MCF 10A (cell line): ENCODE measurements around the gene PHACTR3. TPM values are rescaled to one million over a fixed set of nuclear protein-coding genes. Genes with fewer than 3 reads are reported as not detected.

Experiments used
- BruUV-seq: library from RNA; stranded (reverse); fragments of 400-500 nt; replicated peaks from 2 replicates; lab custom pipeline; 2021; lab: Mats Ljungman, UMichigan
- CTCF ChIA-PET: fragments of 300-600 bp; sonication (Branson Sonifier 250); formaldehyde crosslinking; extraction: SDS; loops from one replicate; lab custom pipeline; 2021; ENCODE audit warnings: antibody characterized with exemption, inconsistent platforms; lab: Yijun Ruan, JAX
- POLR2A ChIA-PET: fragments of 300-600, 350-650 bp; sonication (Branson Sonifier 250); formaldehyde crosslinking; extraction: SDS; loops from one replicate; lab custom pipeline; 2020; ENCODE audit warnings: antibody characterized with exemption, inconsistent platforms; lab: Yijun Ruan, JAX
- DNase-seq: peaks from one replicate; pipeline ENCODE4 v3.0.0-alpha.2; 2018; ENCODE audit not compliant: unreplicated experiment
- H3K27ac Mint-ChIP-seq: one replicate; pipeline ENCODE4 v1.8.0; 2022; ENCODE audit warnings: mild to moderate bottlenecking, low read depth, mixed read lengths; ENCODE audit not compliant: unreplicated experiment
- H3K27me3 Mint-ChIP-seq: one replicate; pipeline ENCODE4 v1.8.0; 2022; ENCODE audit warnings: mixed read lengths; ENCODE audit not compliant: insufficient read depth, unreplicated experiment
- H3K36me3 Mint-ChIP-seq: one replicate; pipeline ENCODE4 v1.8.0; 2022; ENCODE audit warnings: mild to moderate bottlenecking, moderate library complexity, mixed read lengths; ENCODE audit not compliant: insufficient read depth, unreplicated experiment
- H3K4me1 Mint-ChIP-seq: one replicate; pipeline ENCODE4 v1.8.0; 2022; ENCODE audit warnings: mixed read lengths; ENCODE audit not compliant: insufficient read depth, unreplicated experiment
- H3K4me3 Mint-ChIP-seq: one replicate; pipeline ENCODE4 v1.8.0; 2022; ENCODE audit warnings: mild to moderate bottlenecking, moderate library complexity, mixed read lengths; ENCODE audit not compliant: unreplicated experiment
- H3K9me3 Mint-ChIP-seq: one replicate; pipeline ENCODE4 v1.8.0; 2022; ENCODE audit warnings: mixed read lengths; ENCODE audit not compliant: unreplicated experiment
- CTCF ChIP-seq: fragments of 200-600 bp; IDR thresholded peaks from one replicate; pipeline ENCODE4 v1.8.0; 2022; ENCODE audit warnings: antibody characterized with exemption, mild to moderate bottlenecking; ENCODE audit not compliant: unreplicated experiment
- intact Hi-C: fragments of 100-400 bp; cut with micrococcal nuclease; formaldehyde crosslinking; loops from 2 replicates; pipeline ENCODE4 v1.14.1; 2022
- total RNA-seq: library from RNA; stranded (reverse); gene quantifications from 2 replicates; pipeline ENCODE4 v1.2.3, GENCODE V29; 2022

Gene PHACTR3
- total RNA-seq, 1 experiment from 2014 or later, result 22.8 TPM

DNA sequence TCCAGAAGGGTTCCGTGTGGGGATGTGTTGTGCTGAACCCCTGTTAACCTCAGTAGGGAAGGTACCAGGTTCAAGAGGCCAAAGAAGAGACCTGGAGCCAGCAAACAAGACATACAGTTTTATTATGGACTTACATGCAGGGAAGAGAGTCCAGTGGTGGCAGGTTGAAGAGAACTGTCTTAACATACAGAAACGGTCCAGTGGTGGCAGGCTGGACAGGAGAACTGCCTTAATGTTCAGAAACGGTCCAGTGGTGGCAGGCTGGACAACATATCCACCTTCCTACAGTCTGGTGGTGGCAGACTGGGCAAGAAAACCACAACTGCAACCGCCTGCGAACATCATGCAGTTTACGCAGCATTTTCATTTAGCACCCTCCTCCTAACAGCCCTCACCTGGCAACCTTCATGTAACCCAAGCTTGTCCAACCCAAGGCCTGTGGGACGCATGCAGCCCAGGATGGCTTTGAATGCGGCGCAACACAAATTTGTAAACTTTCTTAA, 75.9 kb downstream of the PHACTR3 start:
- Mint-ChIP-seq H3K4me1 (no peaks in the 10 kb centered on the region), H3K36me3 (no peaks in the 10 kb centered on the region), H3K9me3 (no peaks in the 10 kb centered on the region), H3K27ac (no peak overlapping the region), H3K4me3 (no peak overlapping the region), H3K27me3 (peaks cover 91% of the 10 kb centered on the region)
- no peak for TF ChIP-seq CTCF
- CTCF ChIA-PET, result no interaction called here
- intact Hi-C loops, result no loop called here
- no TSS peak for BruUV-seq
- DNase-seq, result no peak
- POLR2A ChIA-PET, result no interaction called here

DNA sequence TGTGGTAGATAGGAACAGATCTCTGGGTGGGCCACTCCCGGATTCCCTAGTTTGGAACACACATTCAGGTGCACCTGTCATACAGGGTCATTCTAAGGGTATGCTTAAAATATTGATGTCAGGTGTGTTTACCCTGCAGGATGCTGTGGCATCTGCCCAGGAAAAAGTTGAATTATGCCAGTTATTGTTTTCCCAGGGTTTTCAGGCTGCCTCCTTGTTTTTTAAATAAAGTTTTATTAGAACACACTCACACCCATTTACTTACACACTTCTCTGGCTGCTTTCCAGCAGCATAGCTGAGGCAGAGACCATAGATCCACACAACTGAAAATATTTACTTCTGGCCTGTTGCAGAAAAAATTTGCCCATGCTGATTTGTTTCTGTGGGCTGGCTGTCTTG, 76.5 kb downstream of the PHACTR3 start:
- no peak for DNase-seq
- Mint-ChIP-seq H3K36me3 (no peaks in the 10 kb centered on the region), H3K4me3 (no peak overlapping the region), H3K27me3 (peaks cover 84% of the 10 kb centered on the region), H3K9me3 (no peaks in the 10 kb centered on the region), H3K4me1 (no peaks in the 10 kb centered on the region), H3K27ac (no peak overlapping the region)
- no peak for TF ChIP-seq CTCF
- ChIA-PET POLR2A (no interaction called here), CTCF (no interaction called here)
- intact Hi-C loops, result no loop called here
- no TSS peak for BruUV-seq

- intact Hi-C loops, result no loop called here
- no peak overlapping the region for H3K27ac Mint-ChIP-seq
- TF ChIP-seq CTCF, result no peak
- H3K9me3 Mint-ChIP-seq, result no peaks in the 10 kb centered on the region
- DNase-seq, result no peak
- POLR2A ChIA-PET, result no interaction called here
- no peak overlapping the region for H3K4me3 Mint-ChIP-seq
- no TSS peak for BruUV-seq
- peaks cover 67% of the 10 kb centered on the region for H3K27me3 Mint-ChIP-seq
- no peaks in the 10 kb centered on the region for H3K36me3 Mint-ChIP-seq
- CTCF ChIA-PET, result interaction anchor here (0.5 kb wide), 1 partner anchor 13 kb away, joined by 3 read pairs; no protein-coding TSS in a partner anchor
- H3K4me1 Mint-ChIP-seq, result no peaks in the 10 kb centered on the region
Measured at GRCh38 chr20:59682603-59683002, 78.3 kb downstream of the PHACTR3 start.

DNA sequence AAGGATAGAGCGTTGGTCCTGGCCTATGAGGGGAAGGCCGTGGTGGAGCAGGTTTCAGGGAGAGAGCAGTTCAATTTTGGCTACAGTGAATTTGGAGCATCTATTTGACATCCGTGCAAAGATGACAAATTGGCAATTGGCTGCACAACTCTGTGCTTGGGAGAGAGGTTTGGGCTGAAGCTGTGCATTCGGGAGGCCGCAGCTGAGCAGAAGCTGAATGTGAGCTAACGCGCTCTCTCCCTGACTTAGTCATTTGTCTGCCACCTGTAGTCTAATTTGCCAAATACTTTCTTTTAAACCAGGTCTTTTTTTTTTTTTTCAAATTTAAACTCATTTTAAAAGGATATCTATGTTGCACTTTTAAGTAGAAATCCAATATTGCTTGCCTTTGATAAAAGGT, 78.8 kb downstream of the PHACTR3 start:
- Mint-ChIP-seq H3K4me1 (no peaks in the 10 kb centered on the region), H3K4me3 (no peak overlapping the region), H3K9me3 (no peaks in the 10 kb centered on the region), H3K27ac (no peak overlapping the region), H3K27me3 (peaks cover 61% of the 10 kb centered on the region), H3K36me3 (no peaks in the 10 kb centered on the region)
- POLR2A ChIA-PET, result no interaction called here
- no peak for DNase-seq
- intact Hi-C loops, result no loop called here
- TF ChIP-seq CTCF, result no peak
- BruUV-seq, result no TSS peak
- CTCF ChIA-PET, result interaction anchor here (0.5 kb wide), 1 partner anchor 13 kb away, joined by 3 read pairs; no protein-coding TSS in a partner anchor
